GM19240 (cell line): ENCODE results near the gene IL17RA.
"Not testable (repeated sequence)": the region's sequence is repeated elsewhere in the genome, so short reads cannot be mapped to it uniquely, and the experiment has no call there.

Experiments
- DNase-seq: peaks from one replicate; pipeline ENCODE4 v3.0.0; 2011; ENCODE audit warnings: low spot score; ENCODE audit not compliant: insufficient read length

IL17RA gene

GRCh38 chr22:17119481-17120202 lies 34.8 kb downstream of the IL17RA start:
- DNase-seq = no peak

DNA sequence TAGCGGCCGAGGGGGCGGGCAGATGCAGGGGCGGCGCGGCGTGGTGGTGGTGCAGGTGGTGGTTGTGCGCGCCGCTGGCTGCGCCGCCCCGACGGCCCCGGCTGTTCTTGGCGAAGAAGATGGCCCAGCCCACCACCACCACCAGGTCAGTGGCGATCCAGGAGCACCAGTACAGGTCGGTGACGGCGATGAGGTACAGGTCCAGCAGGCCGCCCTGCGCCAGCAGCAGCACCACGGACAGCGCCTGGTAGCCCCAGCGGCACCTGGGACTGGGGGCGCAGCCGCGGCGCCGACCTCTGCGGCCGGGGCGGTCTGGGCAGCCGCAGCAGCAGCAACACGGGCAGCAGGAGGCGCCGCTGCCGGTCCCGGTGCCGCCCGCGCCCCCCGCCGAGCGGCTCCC lies 35.5 kb downstream of the IL17RA start:
- DNase-seq = no peak

- DNase-seq = no peak
These were observed 36.0 kb downstream of the IL17RA start for GRCh38 chr22:17120711-17121232.

DNA sequence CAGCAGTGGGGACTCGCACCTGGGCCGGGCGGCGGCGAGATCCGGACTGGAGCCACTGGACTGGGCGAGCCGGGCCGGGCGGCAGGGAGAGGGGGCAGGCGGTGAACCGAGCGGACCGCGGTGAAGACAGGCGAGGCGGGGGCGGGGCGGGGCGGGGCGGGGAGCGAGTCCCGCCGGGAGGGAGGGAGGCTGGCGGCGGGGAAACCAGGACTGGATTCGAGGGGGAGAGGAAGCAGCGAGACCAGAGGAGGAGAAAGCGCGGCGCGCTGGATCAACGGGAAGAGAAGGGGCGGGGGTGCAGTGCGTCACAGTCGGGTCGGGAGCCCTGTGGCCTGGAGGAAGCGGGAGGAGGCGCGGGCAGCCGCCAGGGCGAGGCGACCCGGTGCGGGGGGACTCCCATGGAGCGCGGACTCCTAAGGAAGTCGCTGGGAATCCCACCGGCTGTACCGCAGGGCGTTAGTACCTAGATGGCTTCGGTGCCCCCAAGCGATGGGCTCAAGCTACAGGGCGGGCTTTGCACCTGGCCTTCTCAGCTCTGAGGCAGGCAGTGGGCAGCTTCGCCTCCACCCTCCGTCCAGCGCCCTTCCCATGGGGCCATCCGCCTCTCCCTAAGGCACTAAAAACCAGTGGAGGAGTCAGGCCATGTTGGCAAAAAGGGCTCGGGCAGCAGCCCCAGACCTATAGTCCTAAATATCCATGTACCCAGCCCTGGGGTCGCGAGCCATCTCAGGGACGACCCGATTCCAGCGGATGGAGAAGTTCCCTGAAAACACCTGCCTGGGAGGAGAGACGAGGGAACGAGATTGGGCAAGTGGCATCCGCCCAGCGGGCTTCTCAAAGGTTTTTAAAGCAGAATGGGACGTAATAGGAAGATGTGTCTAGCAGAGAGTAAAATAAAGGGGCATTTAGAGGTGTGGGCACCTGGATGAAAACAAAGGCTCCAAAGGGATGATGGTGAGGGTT lies 36.7 kb downstream of the IL17RA start, which contains the start of gene TMEM121B:
Gene TMEM121B (minus strand): TSS at position 128 of the 963 bp plus-strand sequence. CDS start 233 bp downstream, outside the sequence.
- DNase-seq = no peak

- DNase-seq = no peak
These were observed 45.4 kb downstream of the IL17RA start for GRCh38 chr22:17130199-17130598.

DNA sequence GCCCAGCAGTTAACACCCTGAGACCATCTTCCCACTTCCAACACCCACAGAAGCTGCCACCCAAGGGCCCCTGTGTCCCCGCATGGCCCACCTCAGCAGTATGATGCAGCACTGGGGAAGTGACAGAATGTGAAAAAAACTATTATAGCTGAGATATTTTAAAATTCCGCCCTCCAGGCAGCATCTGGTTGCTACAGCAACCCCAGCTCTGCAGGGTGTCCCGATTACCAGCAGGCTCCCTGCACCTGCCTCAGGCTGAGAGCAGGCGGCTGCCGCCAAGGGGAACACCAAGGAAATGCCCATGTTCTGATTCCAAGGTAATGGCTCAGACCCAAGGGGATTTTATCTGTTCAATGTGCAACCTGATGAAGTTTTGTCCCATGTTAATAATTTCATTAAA lies 46.9 kb downstream of the IL17RA start:
- no peak for DNase-seq

GRCh38 chr22:17132112-17132511 lies 47.3 kb downstream of the IL17RA start:
- no peak for DNase-seq

- DNase-seq = no peak
These were observed 48.3 kb downstream of the IL17RA start for GRCh38 chr22:17133137-17133536.

DNA sequence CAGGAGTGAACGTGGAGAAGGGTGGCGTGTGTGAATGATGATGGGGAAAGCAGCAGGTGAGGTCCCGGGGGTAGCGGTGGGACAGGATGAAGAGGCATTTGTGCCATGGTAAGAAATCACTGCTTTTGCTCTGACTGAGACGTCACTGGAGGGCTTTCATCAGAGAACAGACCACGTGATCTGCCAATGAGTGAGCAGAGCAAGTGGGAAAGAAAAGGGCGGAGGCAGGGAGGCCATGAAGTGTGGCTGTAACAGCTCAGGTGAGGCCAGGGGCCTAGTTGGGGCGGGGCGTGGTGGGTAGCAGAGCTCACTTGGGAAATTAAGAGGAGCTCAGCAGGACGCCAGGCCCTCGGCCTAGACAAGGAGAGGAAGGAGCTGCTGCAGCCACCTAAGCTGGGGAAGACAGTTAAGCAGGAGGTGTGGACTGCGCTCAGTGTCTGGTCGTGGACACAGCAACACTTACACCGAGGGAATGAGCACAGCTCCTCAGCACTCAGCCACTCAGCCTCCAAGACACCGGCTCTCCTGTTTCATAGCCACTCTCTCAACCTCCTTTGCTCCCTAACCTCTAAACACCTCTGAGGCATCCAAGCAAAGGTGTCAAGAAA lies 50.5 kb downstream of the IL17RA start:
- DNase-seq = no peak

DNA sequence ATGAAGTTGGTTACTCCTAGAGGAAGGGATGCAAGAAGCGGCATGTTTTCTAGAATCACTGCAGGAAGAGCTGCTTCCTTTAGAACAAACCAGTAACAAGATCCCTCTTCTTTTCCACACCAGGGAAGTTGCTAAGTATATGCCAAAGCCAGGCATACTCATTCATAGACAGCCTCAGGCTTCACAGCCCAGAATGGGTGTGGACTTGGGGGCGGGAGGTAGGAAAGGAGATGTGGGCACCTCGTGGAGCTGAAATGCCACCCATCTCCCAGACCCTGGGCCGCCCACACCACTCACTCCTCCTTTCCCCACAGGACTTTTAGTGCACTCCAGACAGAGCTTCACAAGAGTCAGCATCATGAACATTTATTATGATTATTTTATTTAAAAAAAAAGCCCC lies 52.4 kb downstream of the IL17RA start:
- DNase-seq = no peak

- DNase-seq = no peak
These were observed 53.1 kb downstream of the IL17RA start for GRCh38 chr22:17137861-17138425.

- DNase-seq = no peak
These were observed 53.7 kb downstream of the IL17RA start for GRCh38 chr22:17138513-17138912.

GRCh38 chr22:17140022-17140421 lies 55.2 kb downstream of the IL17RA start:
- DNase-seq = no peak

DNA sequence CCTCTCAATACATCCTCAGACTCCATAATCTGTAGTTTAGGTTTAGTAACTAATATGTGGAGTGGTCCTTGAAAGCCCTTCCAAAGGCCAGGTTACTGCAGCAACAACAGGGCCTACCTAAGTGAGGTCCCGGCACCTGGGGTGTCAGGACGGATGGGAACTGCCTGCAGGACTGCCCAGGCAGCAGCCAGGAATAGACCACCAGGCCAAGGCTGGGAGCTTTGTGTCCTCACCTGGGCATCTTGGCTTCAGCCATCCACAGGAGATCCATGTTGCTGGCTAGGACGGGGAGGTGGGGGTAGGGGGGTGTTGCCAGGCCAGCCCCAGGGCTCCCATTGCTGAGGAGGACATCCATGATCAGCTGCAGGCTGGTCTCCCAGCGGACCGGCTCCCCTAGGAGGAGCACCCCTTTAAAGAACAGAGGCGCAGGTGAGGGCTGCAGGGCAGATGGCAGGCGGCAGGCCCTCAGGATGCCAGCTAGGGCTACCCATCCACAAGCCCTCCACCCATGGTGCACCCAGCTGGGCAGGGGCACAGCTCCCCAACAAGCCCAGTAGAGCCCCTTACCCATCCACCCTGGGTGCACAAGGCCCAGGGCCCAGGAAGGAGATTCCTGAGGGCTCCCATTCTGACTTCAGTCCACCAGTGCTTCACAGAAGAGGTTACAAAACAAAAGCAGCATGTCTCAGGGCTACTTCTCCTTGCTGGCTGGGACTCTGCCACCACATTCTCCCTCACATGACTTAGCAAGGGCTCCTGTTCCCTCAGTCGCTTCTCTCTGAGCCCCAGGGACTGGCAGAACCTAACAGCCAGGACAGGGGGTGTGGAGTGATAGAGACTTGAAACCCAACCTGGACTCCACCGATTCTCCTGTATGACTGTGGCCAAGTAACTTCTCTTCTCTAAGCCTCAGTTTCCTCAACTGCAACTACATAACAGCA lies 56.3 kb downstream of the IL17RA start:
- no peak for DNase-seq

GRCh38 chr22:17143101-17143500 lies 58.3 kb downstream of the IL17RA start:
- no peak for DNase-seq

DNA sequence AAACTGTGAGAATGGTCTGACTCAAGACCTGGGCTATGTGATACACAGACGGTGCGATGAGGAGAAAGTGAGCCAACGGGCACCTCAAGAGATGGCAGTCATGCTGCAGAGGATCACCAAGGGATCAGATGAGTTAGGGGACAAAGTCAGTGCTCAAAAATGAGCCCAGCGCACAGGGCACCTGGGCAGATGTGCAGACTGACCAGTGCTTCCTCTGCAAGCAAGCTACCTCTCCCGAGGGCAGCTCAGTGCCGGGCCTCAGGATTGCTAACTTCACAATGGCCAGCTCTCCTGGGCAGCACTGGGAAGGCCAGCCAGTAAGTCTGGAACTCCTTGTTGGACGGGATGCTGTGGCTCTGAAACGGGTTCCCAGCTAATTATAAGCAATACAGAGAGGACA lies 59.0 kb downstream of the IL17RA start:
- no peak for DNase-seq

DNA sequence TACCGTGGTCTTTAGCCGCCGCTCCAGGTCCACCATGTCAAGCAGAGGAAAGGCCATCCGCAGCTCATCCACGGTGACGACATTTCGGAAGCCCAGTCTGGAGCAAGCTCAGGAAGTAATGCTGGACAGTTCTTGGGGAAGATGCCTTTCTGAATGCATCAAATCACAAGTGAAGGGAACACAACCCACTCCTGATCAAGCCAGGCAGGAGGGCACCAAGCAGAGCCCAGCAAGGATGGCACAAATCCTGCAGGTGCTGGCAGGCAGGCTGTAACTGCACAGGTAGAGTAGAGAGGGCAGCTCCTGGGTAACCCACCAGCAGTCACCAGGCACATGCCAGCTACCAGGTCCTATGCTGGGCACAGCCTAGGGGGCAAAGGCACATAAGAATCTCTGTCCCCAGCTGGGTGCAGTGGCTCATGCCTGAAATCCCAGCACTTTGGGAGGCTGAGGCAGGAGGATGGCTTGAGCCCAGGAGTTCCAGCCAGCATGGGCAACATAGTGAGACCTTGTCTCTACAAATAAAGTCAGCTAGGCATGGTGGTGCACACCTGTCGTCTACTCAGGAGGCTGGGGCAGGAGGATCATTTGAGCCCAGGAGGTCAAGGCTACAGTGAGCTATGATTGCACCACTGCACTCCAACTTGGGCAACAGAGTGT lies 60.4 kb downstream of the IL17RA start:
- no peak for DNase-seq

DNA sequence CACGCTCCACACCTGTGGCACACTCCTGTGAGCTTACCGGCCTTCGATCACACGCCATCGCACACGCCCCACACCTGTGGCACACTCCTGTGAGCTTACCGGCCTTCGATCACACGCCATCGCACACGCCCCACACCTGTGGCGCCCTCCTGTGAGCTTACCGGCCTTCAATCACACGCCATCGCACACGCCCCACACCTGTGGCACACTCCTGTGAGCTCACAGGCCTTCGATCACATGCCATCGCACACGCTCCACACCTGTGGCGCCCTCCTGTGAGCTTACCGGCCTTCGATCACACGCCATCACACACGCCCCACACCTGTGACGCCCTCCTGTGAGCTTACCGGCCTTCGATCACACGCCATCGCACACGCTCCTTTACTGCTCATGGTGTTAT lies 62.7 kb downstream of the IL17RA start:
- not testable (repeated sequence) for DNase-seq

- DNase-seq = no peak
These were observed 64.4 kb downstream of the IL17RA start for GRCh38 chr22:17149076-17149815.
